Measurements from ENCODE around the gene CA5A.
"Not testable (repeated sequence)": the region's sequence is repeated elsewhere in the genome, so short reads cannot be mapped to it uniquely, and the experiment has no call there.

The CA5A gene

DNA sequence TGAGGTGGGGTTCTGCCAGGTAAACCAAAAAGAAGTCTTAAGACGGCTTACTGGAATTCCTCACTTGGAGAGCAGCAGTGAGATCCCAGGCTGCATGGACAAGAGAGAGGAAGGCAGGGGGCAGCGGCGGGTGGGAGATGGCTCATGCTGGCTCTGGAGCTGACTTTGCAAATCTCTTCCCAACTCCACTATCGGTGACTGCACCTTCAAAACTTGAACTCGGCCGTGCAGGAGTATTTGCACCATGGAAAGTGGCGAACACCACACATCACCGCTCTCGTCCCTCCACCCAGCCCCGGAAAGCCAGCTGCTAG is 16.7 kb downstream of the CA5A start:
- no peak for DNase-seq

DNA sequence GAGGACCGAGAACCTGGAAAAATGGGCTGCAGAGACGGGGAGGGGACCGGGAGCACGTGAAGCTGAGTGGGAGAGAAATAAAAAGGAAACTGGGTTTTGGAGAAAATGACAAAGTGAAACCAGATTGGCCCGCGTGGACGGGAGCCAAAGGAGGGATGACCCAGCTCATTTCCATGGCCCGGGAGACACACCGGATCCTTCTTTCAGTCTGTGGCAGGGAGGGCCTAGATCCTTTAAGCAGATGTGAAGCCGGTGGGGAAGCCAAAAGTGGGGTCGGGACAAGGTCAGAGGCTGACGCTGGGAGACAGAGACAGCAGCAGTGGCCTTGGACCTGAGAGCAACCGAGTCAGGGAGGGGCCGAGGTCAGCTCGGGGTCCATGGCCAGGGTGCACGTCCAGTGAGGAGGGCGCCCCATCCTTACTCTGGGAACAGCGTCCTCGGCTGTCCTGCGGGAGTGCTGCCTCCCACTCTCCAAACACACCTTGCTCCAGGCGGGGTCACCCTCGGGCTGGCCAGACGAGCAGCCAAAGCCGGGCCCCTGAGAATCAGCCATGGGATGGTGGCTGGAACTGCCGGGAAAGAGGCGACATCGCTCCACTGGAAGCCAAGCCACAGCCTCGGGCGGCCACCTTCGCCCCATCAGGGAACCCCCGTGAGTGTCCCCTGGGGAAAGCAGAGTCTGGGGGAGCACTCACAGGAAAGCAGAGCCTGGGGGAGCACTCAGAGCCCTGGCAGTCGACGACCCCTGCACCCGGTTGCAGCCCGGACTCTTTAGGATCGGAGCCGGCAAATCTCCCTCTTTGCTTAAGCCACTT is 17.3 kb downstream of the CA5A start:
- no peak for DNase-seq

DNA sequence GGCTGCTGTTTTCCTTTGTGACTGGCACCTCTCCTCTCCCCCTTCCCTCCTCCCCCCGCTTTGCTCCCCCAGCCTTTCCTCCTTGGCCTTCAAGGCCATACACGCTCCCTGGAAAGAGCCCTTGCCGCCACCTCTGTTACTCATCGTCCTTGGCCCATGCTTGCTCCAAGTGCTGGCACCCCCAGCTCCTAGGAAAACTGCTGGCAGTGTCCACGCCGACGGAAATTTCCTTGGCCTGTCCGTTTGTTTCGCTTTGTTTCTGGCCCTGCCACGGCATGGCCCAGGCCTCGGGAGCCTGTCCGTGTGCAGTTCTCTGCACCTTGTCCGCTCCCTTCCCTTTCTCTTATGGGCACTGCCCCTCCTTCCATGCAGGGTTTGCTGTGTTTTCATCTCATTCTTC is 18.0 kb downstream of the CA5A start:
- no peak for DNase-seq

- no peak for DNase-seq
Observed at GRCh38 chr16:87917503-87917902, 18.8 kb downstream of the CA5A start.

- DNase-seq, result no peak
Observed at GRCh38 chr16:87914812-87915211, 21.5 kb downstream of the CA5A start.

DNA sequence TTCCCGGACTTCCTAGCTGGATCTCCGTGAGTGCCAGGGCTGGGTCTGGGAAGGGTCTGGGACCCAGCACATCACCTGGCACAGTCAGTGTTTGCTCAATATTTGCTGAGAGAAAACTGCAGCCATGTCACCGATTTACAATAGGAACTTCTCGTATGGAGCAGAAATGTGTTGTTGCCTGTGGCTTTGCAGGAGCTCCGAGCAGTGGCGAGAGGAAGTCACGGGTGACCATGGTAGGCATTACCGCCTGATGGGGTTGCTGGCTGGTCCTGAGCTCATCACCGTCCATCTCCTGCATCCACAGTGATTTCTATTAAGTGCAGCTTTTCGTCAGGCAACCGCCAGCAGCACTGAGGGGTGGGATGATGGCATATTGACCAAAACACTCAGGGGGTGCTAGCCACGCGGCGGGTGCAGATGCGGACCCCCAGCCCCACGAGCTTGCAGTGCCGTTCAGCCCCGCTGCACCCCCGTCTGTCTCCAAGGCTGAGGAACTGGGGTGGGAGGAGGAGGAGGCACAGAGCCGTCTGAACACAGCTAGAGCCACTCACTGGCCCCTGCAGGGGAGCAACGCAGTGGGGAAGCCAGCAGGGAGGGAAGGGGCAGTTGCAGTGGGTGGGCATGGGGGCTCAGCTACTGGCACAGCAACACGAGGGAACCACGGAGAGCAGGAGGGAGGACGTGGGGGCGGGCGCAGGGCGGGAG is 22.2 kb downstream of the CA5A start:
- not testable (repeated sequence) for DNase-seq

DNA sequence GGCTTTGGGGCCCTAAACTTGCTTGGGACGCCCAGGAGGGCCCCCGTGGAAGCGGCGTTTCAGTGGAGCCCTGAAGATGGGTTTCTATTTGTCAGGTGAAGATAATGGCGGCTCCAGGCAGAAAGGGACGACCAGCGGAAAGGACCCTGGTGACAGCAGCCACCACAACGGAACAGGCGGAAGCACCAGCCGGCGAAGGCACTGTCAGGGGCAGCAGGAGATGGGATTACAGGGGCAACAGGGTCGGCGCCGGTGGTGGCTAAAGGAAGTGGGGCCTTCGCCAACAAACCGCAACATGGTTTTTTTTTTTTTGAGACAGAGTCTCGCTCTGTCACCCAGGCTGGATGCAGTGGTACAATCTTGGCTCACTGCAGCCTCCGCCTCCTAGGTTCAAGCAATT is 23.6 kb downstream of the CA5A start:
- DNase-seq, result not testable (repeated sequence)

DNA sequence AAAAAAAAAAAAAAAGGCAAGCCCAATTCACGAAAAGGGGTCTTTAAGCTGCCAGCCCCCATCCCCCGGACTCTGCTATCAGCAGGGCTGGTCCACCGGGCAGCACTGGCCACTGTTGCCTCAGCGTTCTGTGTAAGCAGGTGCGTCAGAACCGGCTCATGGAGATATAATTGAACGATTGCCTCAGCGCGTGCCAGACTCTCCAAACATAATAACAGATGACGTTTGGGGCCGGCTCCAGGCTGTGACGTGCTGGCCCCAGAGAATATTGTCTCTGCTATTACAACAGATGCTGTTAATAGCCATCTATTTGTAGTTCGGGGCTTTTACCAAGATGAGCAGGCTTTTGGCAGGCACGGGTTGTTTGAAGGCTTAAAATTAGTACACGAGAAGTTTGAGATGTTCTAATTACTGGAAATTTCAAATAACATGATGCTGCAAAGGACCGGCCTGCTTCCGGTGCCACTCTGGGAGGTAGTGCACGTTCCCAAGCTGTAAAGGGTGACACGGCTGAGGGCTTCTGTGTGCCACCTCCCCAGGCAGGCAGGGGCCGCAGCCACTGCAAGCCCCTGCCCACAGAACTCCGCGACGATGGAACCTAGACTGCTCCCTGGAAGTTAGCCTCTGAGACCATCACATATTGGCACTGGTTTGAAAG is 25.1 kb downstream of the CA5A start:
- peak; percentile 8 for DNase-seq

DNA sequence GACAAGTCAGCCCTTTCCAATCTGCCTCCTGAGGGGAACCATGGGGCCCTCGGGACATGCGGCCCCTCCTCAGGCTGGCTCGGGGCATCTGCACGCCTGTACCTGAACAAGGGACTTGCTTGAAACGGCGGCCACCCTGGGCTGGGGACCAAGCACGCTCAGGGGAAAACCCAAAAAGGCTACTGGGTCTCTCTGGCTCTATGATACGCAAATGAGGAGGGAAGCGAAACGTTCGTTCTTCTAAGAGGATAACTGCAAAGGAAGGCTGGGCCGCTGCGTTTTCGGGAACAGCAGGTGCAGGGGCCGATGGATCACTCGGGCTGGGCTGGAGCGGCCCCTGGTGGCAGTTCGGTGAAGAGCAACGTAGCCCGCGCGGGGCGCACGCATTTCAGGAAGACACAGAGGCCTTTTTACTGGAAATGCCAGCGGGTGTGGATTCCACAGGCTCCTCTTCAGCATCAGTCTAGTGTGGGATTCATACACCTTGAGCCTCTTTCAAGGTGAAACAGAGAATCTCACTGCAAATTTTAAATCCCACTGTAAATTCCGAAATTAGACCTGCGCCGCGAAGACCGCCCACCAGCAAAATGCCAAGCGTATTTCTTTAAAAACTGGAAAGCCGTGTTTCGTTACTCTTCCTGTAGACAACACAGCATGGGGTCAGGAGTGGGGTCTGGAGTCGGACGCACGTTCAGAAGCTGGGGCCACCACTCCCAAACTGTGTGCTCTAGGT is 27.0 kb downstream of the CA5A start:
- not testable (repeated sequence) for DNase-seq

- DNase-seq, result not testable (repeated sequence)
Observed at GRCh38 chr16:87908101-87908500, 28.2 kb downstream of the CA5A start.

DNA sequence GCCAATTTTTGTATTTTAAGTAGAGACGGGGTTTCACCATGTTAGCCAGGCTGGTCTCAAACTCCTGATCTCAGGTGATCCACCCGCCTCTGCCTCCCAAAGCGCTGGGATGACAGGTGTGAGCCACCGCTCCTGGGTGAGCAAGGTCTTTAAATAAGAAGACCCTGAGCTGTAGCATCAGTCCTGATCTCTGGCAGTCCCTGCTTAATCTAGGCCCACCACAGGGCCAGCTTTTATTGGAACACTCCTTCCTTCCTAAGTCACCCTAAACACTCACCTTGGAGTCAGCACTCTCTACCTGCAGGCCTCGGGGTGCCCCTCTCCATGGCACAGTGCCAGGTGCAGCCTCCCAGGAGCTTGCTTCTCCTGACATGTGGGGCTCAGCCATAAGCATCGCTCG is 30.8 kb downstream of the CA5A start:
- DNase-seq, result not testable (repeated sequence)

GRCh38 chr16:87904963-87905362 is 31.4 kb downstream of the CA5A start:
- DNase-seq, result not testable (repeated sequence)

GRCh38 chr16:87900489-87900888 is 35.8 kb downstream of the CA5A start:
- DNase-seq, result not testable (repeated sequence)

DNA sequence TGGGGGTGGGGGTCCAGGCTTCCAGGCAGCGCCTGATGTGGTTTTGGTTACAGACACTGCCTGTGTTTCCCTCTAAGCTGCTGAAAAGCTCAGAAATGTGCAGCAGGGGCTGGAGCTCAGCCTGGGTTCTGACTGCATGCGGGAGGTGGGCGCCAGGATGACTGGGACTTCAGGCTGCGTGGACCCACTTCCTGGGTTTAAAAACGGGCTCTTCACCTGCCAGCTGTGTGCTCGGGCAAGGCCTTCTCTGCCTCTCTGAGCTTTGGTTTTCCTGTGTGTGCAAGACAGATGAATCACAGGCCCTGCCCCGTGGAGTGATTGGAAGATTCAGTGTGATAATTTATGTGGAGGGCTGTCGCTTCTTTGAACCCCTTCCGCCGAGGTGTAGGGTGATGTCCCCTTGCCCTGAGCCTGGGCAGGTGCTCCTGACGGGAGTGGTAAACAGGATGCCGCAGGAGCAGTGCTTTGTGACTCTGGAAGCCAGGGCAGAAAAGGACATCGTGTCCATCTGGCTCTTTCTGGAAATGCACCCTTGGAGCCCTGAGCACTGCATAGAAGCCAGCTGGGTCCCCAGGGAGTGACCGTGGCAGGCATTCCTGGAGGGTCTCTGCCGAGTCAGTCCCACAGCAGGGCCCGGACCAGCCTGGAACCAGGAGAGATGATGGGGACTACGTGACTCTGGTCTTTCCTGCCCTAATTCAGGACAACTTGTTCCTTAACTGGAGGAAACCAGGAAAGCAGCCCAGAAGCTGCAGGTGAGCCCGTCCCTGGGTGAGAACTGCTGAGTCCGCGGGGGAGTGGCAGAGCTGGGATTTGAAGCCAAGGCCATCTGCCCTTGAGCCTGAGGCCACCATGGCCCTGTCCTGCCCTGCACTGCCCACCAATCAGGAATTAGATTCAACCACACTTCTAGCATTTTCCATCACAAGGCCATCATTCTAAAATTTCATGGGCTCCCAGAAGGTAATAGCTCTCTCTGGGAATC is 38.5 kb downstream of the CA5A start:
- no peak for DNase-seq

DNA sequence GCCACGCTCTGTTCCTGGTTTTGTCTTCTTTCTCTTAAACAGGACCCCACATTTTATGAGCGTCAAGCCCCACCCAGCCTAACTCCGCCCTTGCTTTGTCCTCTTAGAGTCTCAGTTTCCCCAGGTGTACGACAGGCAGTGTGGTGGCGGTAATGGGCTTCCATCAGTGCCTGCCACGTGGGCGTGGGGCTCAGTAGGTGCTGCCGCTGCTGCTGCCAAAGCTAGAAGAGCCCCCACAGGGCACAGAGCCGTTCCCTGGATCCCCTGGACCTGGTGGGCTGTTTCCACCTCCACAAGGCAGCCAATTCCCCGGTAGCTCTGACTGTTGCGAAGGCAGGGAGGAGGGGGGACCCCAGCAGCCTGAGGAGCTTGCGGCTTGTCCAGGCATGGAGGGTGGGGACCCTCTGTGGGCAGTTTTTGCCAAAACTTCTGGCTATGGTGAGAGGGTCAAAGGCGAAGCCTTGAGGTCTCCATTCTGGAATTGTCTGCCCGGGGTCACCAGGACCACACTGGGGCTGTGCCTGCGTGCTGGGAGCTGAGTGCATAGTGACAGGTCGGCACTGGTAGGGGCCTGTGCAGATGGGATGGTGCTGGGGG is 39.3 kb downstream of the CA5A start:
- DNase-seq, result not testable (repeated sequence)

GRCh38 chr16:87896176-87896890 is 40.0 kb downstream of the CA5A start:
- not testable (repeated sequence) for DNase-seq

GRCh38 chr16:87895641-87896141 is 40.6 kb downstream of the CA5A start:
- DNase-seq, result no peak

- DNase-seq, result not testable (repeated sequence)
Observed at GRCh38 chr16:87894005-87894404, 42.3 kb downstream of the CA5A start.

- DNase-seq, result no peak
Observed at GRCh38 chr16:87891764-87892163, 44.6 kb downstream of the CA5A start.

DNA sequence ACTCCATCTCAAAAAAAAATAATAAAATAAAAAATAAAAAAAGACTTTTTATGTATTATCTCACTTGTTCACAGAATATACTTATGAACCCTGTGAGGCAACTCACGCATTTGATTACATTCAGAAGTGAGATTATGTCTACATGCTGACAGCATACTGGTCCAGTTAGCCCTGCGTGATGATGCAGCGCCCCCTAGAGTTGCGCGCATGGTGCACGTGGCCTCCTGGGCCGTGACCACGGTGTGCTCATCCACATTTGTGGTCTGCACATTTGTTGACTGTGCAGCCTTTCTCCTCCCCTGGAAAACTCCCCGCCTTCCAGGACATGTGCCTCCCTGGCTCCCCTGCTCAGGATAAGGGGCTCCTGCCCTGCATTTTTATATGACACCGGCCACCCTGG is 46.6 kb downstream of the CA5A start:
- not testable (repeated sequence) for DNase-seq

- DNase-seq, result not testable (repeated sequence)
Observed at GRCh38 chr16:87888346-87888745, 48.0 kb downstream of the CA5A start.

All from DMS79 (cell line).